ENCODE measurements around the gene REXO4.

REXO4 gene

DNA sequence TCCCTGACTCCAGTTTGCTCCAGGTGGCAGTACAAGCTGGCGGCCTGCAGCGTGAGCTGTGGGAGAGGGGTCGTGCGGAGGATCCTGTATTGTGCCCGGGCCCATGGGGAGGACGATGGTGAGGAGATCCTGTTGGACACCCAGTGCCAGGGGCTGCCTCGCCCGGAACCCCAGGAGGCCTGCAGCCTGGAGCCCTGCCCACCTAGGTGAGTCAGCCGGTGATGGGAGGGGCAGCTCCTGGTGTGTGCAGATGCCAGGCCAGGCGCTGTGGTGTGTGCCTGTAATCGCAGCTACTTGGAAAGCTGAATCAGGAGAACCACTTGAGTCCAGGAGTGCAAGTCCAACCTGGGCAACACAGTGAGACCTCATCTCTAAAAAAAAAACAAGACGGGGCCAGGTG lies 31.9 kb upstream of the REXO4 start:
- TF ChIP-seq, protein P1, sequence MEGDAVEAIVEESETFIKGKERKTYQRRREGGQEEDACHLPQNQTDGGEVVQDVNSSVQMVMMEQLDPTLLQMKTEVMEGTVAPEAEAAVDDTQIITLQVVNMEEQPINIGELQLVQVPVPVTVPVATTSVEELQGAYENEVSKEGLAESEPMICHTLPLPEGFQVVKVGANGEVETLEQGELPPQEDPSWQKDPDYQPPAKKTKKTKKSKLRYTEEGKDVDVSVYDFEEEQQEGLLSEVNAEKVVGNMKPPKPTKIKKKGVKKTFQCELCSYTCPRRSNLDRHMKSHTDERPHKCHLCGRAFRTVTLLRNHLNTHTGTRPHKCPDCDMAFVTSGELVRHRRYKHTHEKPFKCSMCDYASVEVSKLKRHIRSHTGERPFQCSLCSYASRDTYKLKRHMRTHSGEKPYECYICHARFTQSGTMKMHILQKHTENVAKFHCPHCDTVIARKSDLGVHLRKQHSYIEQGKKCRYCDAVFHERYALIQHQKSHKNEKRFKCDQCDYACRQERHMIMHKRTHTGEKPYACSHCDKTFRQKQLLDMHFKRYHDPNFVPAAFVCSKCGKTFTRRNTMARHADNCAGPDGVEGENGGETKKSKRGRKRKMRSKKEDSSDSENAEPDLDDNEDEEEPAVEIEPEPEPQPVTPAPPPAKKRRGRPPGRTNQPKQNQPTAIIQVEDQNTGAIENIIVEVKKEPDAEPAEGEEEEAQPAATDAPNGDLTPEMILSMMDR (IDR thresholded peaks at IDR 0.05; ENCODE audit: low read length, missing control alignments): no peak
- no peak for DNase-seq (ENCODE audit: low read depth)
- H3K4me3 ChIP-seq (replicated peaks; ENCODE audit: low read depth, low read length): no peak overlapping the region

DNA sequence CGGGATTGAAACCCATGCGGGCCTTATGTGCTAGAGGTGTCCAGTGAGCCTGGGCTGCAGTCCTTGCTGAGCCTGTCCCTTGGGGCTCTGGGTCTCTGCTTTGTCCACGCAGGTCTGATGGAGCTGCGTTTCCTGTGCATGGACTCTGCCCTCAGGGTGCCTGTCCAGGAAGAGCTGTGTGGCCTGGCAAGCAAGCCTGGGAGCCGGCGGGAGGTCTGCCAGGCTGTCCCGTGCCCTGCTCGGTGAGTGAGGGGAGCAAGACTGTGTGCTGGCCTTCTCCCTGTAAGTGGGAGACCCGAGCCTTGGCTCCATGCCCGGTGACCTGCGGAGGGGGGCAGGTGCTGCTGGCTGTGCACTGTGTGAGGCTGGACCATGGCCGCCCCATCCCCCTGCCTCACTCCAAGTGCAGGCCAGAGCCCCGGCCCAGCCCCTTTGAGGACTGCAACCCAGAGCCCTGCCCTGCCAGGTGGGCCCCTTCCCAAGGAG lies 30.7 kb upstream of the REXO4 start:
- DNase-seq (ENCODE audit: low read depth): no peak
- H3K4me3 ChIP-seq (replicated peaks; ENCODE audit: low read depth, low read length): no peak overlapping the region
- TF ChIP-seq, protein P1 (IDR thresholded peaks at IDR 0.05; ENCODE audit: low read length, missing control alignments): no peak

DNA sequence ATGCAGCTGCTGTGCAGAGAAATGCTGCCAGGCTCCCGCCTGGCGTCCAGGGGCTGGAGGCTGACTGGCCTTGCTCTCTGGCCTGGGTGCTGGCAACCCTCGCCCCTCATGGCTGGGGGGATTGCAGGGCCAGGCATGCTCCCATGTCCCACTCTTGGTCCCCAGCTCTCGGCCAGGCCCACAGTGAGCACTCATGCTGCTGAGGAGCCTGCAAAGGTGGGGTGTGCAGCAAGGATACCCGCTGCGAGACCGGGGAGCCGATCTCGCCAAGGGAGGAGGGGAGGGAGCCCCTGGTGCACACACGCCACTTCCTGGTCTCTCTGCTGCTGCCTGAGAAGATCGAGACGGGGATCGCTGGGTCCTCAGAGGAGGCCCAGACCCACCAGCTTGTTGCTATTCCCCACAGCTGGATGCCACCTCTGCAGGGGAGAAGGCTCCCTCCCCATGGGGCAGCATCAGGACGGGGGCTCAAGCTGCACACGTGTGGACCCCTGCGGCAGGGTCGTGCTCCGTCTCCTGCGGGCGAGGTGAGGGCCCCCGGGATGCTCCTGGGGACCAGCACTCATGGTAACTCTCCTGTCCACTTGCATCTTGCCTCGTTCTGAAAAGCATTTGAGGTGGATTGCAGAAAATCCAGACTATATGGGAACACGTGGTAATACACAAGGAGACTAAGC lies 27.6 kb upstream of the REXO4 start:
- TF ChIP-seq, protein P1 (IDR thresholded peaks at IDR 0.05; ENCODE audit: low read length, missing control alignments): no peak
- no peak for DNase-seq (ENCODE audit: low read depth)
- H3K4me3 ChIP-seq (replicated peaks; ENCODE audit: low read depth, low read length): no peak overlapping the region

DNA sequence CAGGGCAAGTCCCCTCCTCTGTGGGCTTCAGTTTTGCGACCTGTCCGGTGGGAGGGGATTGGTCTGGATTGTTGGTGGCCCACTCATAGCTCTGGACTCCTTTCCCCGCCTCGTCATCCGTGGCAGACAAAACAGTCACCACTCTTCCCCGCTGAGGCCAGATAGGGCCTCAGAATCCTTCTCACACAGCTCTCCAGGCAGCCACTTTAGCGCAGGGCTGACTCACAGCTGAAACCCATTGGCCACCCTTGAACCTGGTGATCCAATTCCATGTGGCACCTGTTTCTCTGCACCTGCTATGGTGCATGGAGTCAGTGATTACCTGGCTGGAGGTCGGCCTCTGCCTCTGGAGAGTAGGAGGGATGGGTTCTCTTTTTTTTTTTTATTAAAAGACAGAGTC lies 26.2 kb upstream of the REXO4 start:
- no peak for DNase-seq (ENCODE audit: low read depth)
- TF ChIP-seq, protein P1 (IDR thresholded peaks at IDR 0.05; ENCODE audit: low read length, missing control alignments): no peak
- no peak overlapping the region for H3K4me3 ChIP-seq (replicated peaks; ENCODE audit: low read depth, low read length)

DNA sequence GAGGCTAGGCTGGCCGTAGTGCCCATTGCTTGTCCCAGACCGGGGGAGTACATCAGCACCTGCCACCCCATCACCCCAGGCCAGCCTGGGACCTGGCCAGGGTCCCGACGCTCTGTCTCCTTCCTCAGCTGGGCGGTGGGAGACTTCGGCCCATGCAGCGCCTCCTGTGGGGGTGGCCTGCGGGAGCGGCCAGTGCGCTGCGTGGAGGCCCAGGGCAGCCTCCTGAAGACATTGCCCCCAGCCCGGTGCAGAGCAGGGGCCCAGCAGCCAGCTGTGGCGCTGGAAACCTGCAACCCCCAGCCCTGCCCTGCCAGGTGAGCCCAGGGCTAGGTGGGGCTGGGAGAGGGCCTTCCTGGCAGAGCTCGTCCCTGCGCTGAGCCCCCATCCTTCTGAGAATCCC lies 25.4 kb upstream of the REXO4 start:
- H3K4me3 ChIP-seq (replicated peaks; ENCODE audit: low read depth, low read length): no peak overlapping the region
- TF ChIP-seq, protein P1 (IDR thresholded peaks at IDR 0.05; ENCODE audit: low read length, missing control alignments): no peak
- DNase-seq (ENCODE audit: low read depth): no peak

DNA sequence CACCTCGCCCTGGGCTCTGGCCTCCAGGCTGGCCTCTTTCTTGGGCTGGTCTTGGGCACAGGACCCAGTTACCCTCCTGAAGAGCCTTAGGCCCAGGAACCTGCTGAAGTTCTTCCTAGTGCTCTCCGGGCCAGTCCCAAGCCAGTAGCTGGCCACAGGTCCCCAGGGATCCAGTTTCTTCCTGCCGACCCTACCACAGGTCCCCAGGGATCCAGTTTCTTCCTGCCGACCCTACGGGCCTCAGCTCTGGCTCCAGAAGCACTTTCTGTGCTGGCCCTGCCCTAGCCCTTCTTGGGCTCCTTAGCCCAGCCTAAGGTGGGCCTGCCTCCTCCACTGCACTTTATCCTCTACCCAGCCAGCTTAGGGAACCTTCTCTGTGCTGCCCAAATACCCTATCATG lies 23.8 kb upstream of the REXO4 start:
- TF ChIP-seq, protein P1 (IDR thresholded peaks at IDR 0.05; ENCODE audit: low read length, missing control alignments): no peak
- no peak for DNase-seq (ENCODE audit: low read depth)
- H3K4me3 ChIP-seq (replicated peaks; ENCODE audit: low read depth, low read length): no peak overlapping the region

DNA sequence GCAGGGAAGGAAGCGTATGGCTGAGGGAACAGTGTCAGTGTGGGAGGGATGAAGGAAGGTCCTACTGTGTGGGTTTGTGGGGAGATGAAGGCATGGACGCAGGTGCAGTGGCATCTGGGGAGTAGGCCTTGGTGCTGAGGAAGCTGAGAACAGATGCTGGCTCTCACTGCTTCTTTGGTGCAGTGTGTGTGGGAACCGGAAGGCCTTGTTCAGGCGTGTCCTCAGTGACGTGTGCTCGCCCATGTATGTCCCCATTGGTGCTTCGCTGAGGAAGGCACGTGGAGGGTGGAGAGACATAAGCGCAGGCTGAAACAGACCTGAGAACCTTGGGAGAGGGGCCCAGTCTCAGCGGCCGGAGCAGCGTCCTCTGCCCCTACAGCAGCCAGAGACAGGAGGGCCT lies 23.1 kb upstream of the REXO4 start:
- no peak for DNase-seq (ENCODE audit: low read depth)
- TF ChIP-seq, protein P1 (IDR thresholded peaks at IDR 0.05; ENCODE audit: low read length, missing control alignments): no peak
- no peak overlapping the region for H3K4me3 ChIP-seq (replicated peaks; ENCODE audit: low read depth, low read length)

Measured in fibroblast of pulmonary artery (primary cell).